A549 (cell line): ENCODE results near the gene SLC19A1. TPM values are rescaled to one million over a fixed set of nuclear protein-coding genes. Genes with fewer than 3 reads are reported as not detected.

Source experiments
- ATAC-seq, 2 experiments: fragments of 200-7000 bp in 1 of 2; fragments of >200 bp in 1 of 2; cut with Nextera tagmentation in 1 of 2; cut with Tn5 transposase in 1 of 2; 3 replicates each; pipeline versions ENCODE4 v1.8.0 to v1.9.1; 2018 to 2020; ENCODE audit warnings: mild to moderate bottlenecking in 1 of 2, moderate library complexity in 1 of 2
- CTCF ChIA-PET: fragments of 300-600 bp; sonication (Branson Sonifier 250); formaldehyde crosslinking; extraction: SDS; loops from one replicate; lab custom pipeline; 2021; ENCODE audit warnings: antibody characterized with exemption, inconsistent platforms; lab: Yijun Ruan, JAX
- POLR2A ChIA-PET: fragments of 350-600 bp; formaldehyde crosslinking; extraction: SDS; loops from one replicate; lab custom pipeline; 2021; ENCODE audit warnings: antibody characterized with exemption, inconsistent platforms; lab: Yijun Ruan, JAX
- DNase-seq, 2 experiments: peaks; one replicate each; pipeline versions ENCODE4 v3.0.0 to v3.0.0-alpha.2; 2011 to 2016; ENCODE audit warnings: low read depth in 1 of 2, low spot score in 1 of 2
- FAIRE-seq: peaks from 2 replicates; lab custom pipeline; 2011; peaks lifted over from hg19 to GRCh38; lab: Jason Lieb, UNC
- H3K27ac ChIP-seq, 2 experiments: fragments of >200 bp; sonication (Bioruptor Twin); formaldehyde crosslinking; 3 replicates each; pipeline ENCODE4 v1.5.1; 2016 to 2017
- H3K4me1 ChIP-seq: fragments of >200 bp; sonication (Bioruptor Twin); formaldehyde crosslinking; 3 replicates; pipeline ENCODE4 v1.6.1; 2016
- H3K4me2 ChIP-seq: fragments of >200 bp; sonication (Bioruptor Twin); formaldehyde crosslinking; 3 replicates; pipeline ENCODE4 v1.6.1; 2016
- H3K4me3 ChIP-seq: fragments of >200 bp; sonication (Bioruptor Twin); formaldehyde crosslinking; 3 replicates; pipeline ENCODE4 v1.5.1; 2016
- H3K9me3 ChIP-seq: fragments of >200 bp; sonication (Bioruptor Twin); formaldehyde crosslinking; 3 replicates; pipeline ENCODE4 v1.6.1; 2016
- BHLHE40 ChIP-seq: IDR thresholded peaks from 2 replicates; pipeline ENCODE4 v1.6.1; 2012; ENCODE audit warnings: low read depth, low read length, inconsistent platforms
- CBX8 ChIP-seq: fragments of 200-600 bp; sonication (generic); IDR thresholded peaks from 2 replicates; pipeline ENCODE4 v1.6.1; 2016
- CEBPB ChIP-seq, 2 experiments: fragments of >200 bp in 1 of 2; sonication (Bioruptor Twin) in 1 of 2; formaldehyde crosslinking in 1 of 2; IDR thresholded peaks; 2 replicates each; pipeline ENCODE4 v1.6.1; 2012 to 2016
- CHD4 ChIP-seq: fragments of 200-600 bp; sonication (generic); IDR thresholded peaks from 2 replicates; pipeline ENCODE4 v1.6.1; 2016; ENCODE audit warnings: antibody characterized with exemption, mild to moderate bottlenecking, borderline replicate concordance
- EHF ChIP-seq: fragments of 250-450 bp; sonication (Bioruptor Pico); IDR thresholded peaks from 2 replicates; pipeline ENCODE4 v1.5.0; 2020; ENCODE audit warnings: mild to moderate bottlenecking
- EHMT2 ChIP-seq: fragments of 200-600 bp; sonication (generic); IDR thresholded peaks from 2 replicates; pipeline ENCODE4 v1.6.1; 2016; ENCODE audit warnings: antibody characterized with exemption, low read depth, mild to moderate bottlenecking, moderate library complexity
- FOSB ChIP-seq: fragments of 250-450 bp; sonication (Bioruptor Pico); IDR thresholded peaks from 2 replicates; pipeline ENCODE4 v1.5.0; 2020; ENCODE audit warnings: mild to moderate bottlenecking, moderate library complexity
- GATA3 ChIP-seq: IDR thresholded peaks from 2 replicates; pipeline ENCODE4 v1.6.1; 2012; ENCODE audit warnings: borderline replicate concordance
- HOXA7 ChIP-seq: fragments of 250-450 bp; sonication (Bioruptor Pico); IDR thresholded peaks from 2 replicates; pipeline ENCODE4 v1.5.0; 2020; ENCODE audit warnings: mild to moderate bottlenecking, moderate library complexity
- HOXB13 ChIP-seq: fragments of 250-450 bp; sonication (Bioruptor Pico); IDR thresholded peaks from 2 replicates; pipeline ENCODE4 v1.5.0; 2020; ENCODE audit warnings: low read depth, mild to moderate bottlenecking, moderate library complexity
- KDM1A ChIP-seq: fragments of 200-600 bp; sonication (generic); IDR thresholded peaks from 2 replicates; pipeline ENCODE4 v1.6.1; 2016; ENCODE audit warnings: low read depth, mild to moderate bottlenecking
- KDM5A ChIP-seq: fragments of 200-600 bp; sonication (generic); IDR thresholded peaks from 2 replicates; pipeline ENCODE4 v1.6.1; 2016; ENCODE audit warnings: antibody characterized with exemption, mild to moderate bottlenecking
- MAZ ChIP-seq: fragments of 150-350 bp; IDR thresholded peaks from 2 replicates; pipeline ENCODE4 v1.6.1; 2014; ENCODE audit warnings: antibody characterized with exemption, low read depth, low read length, borderline replicate concordance
- NFE2L2 ChIP-seq: fragments of 150-350 bp; conservative IDR thresholded peaks from 2 replicates; pipeline ENCODE4 v1.6.1; 2014; ENCODE audit warnings: low read length
- NR3C1 ChIP-seq: fragments of >200 bp; sonication (Bioruptor Twin); formaldehyde crosslinking; IDR thresholded peaks from 3 replicates; pipeline ENCODE4 v1.6.1; 2017
- PHF8 ChIP-seq: fragments of 200-600 bp; sonication (generic); IDR thresholded peaks from 2 replicates; pipeline ENCODE4 v1.6.1; 2016; ENCODE audit warnings: low read depth, mild to moderate bottlenecking, antibody characterized with exemption, moderate library complexity, borderline replicate concordance
- POLR2AphosphoS2 ChIP-seq: conservative IDR thresholded peaks from 2 replicates; pipeline ENCODE4 v1.6.1; 2012; ENCODE audit warnings: low read length, improper control_type of control experiment, inconsistent platforms
- RAD21 ChIP-seq, 2 experiments: fragments of >200 bp in 1 of 2; sonication (Bioruptor Twin) in 1 of 2; formaldehyde crosslinking in 1 of 2; IDR thresholded peaks in 1 of 2; conservative IDR thresholded peaks in 1 of 2; 2 replicates in 1 of 2; 3 replicates in 1 of 2; pipeline ENCODE4 v1.6.1; 2012 to 2018; ENCODE audit warnings: inconsistent platforms in 1 of 2
- RCOR1 ChIP-seq: fragments of 150-350 bp; IDR thresholded peaks from 2 replicates; pipeline ENCODE4 v1.6.1; 2014; ENCODE audit warnings: antibody characterized with exemption, low read length, low read depth
- REST ChIP-seq: fragments of 200-600 bp; sonication (generic); IDR thresholded peaks from 2 replicates; pipeline ENCODE4 v1.6.1; 2016; ENCODE audit warnings: antibody characterized with exemption, mild to moderate bottlenecking, moderate library complexity
- RFX5 ChIP-seq: fragments of 450-650 bp; IDR thresholded peaks from 2 replicates; pipeline ENCODE4 v1.7.1; 2014; ENCODE audit warnings: antibody characterized with exemption, mild to moderate bottlenecking, moderate library complexity
- RNF2 ChIP-seq: fragments of 200-600 bp; sonication (generic); IDR thresholded peaks from 2 replicates; pipeline ENCODE4 v1.6.1; 2016; ENCODE audit warnings: low read depth, mild to moderate bottlenecking, antibody characterized with exemption, moderate library complexity, borderline replicate concordance
- ZC3H11A ChIP-seq: fragments of 450-650 bp; IDR thresholded peaks from 2 replicates; pipeline ENCODE4 v1.6.1; 2014; ENCODE audit warnings: antibody characterized with exemption, mild to moderate bottlenecking
- ZFP36 ChIP-seq: fragments of 450-650 bp; IDR thresholded peaks from 2 replicates; pipeline ENCODE4 v1.6.1; 2014; ENCODE audit warnings: borderline replicate concordance; ENCODE audit not compliant: partially characterized antibody
- ZNF302 ChIP-seq: fragments of 250-450 bp; sonication (Bioruptor Pico); IDR thresholded peaks from 2 replicates; pipeline ENCODE4 v1.9.0; 2021; ENCODE audit warnings: inconsistent platforms, mild to moderate bottlenecking, moderate library complexity
- ZSCAN20 ChIP-seq: fragments of 250-450 bp; sonication (Bioruptor Pico); IDR thresholded peaks from 2 replicates; pipeline ENCODE4 v1.8.0; 2022; ENCODE audit warnings: mild to moderate bottlenecking, moderate library complexity
- WGBS: methylation state at CpG from one replicate; pipeline ENCODE4 v1.1.6; 2017; ENCODE audit errors: missing lambda C conversion rate; 5-methylcytosine and 5-hydroxymethylcytosine counted together
- polyA plus RNA-seq, 4 experiments: library from polyadenylated mRNA; depleted of rRNA in 3 of 4; stranded (reverse); fragments of >200 nt; fragmentation: RNase III in 1 of 4; extraction: RNeasy Plus Mini Kit Qiagen cat#74134 plus additional on column Dnase treatment in 1 of 4; gene quantifications; 2 replicates in 3 of 4; 3 replicates in 1 of 4; pipeline ENCODE4 v1.2.3, GENCODE V29; 2011 to 2017
- TF ChIP-seq, protein P1 (sequence below): fragments of >200 bp; sonication (Bioruptor Twin); formaldehyde crosslinking; IDR thresholded peaks from 2 replicates; pipeline ENCODE4 v1.6.1; 2016
- TF ChIP-seq, protein P2 (sequence below): fragments of >200 bp; sonication (Bioruptor Twin); formaldehyde crosslinking; IDR thresholded peaks from 3 replicates; pipeline ENCODE4 v1.5.1; 2016
- TF ChIP-seq, protein P3 (sequence below): fragments of 250-450 bp; sonication (Bioruptor Pico); IDR thresholded peaks from 2 replicates; pipeline ENCODE4 v1.5.0; 2021; ENCODE audit warnings: mild to moderate bottlenecking, moderate library complexity, borderline replicate concordance
- TF ChIP-seq, protein P4 (sequence below): fragments of 450-650 bp; IDR thresholded peaks from 2 replicates; pipeline ENCODE4 v1.6.1; 2014; ENCODE audit warnings: antibody characterized with exemption

Gene SLC19A1
- polyA plus RNA-seq, 2 of the 4 experiments (the other 2 are of a cell fraction): 9.8 to 14.0 TPM

- no peak for FAIRE-seq
- 95% methylated on average over 36 of the region's 41 CpGs for WGBS
- CTCF ChIA-PET: interaction anchor here (1.0 kb wide), 1 partner anchor 34 kb away, joined by 3 read pairs; no protein-coding TSS in a partner anchor
- POLR2A ChIA-PET: interaction anchor here (0.6 kb wide), 1 partner anchor 134 kb away, joined by 3 read pairs; no protein-coding TSS in a partner anchor
- TF ChIP-seq HOXB13 (CRISPR knock-in tag) (no peak), RNF2 (no peak), EHMT2 (no peak), RCOR1 (no peak), MAZ (no peak), CHD4 (no peak), KDM5A (no peak), GATA3 (no peak), RFX5 (no peak), PHF8 (no peak), ZC3H11A (no peak), BHLHE40 (no peak), RAD21 (conservative IDR thresholded peaks at IDR 0.05 in 1 of 2, IDR thresholded peaks at IDR 0.05 in 1 of 2) (no peak), EHF (CRISPR knock-in tag) (no peak), NFE2L2 (no peak), ZFP36 (no peak), NR3C1 (no peak)
- TF ChIP-seq, protein P1, sequence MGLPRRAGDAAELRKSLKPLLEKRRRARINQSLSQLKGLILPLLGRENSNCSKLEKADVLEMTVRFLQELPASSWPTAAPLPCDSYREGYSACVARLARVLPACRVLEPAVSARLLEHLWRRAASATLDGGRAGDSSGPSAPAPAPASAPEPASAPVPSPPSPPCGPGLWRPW: no peak
- TF ChIP-seq, protein P2, sequence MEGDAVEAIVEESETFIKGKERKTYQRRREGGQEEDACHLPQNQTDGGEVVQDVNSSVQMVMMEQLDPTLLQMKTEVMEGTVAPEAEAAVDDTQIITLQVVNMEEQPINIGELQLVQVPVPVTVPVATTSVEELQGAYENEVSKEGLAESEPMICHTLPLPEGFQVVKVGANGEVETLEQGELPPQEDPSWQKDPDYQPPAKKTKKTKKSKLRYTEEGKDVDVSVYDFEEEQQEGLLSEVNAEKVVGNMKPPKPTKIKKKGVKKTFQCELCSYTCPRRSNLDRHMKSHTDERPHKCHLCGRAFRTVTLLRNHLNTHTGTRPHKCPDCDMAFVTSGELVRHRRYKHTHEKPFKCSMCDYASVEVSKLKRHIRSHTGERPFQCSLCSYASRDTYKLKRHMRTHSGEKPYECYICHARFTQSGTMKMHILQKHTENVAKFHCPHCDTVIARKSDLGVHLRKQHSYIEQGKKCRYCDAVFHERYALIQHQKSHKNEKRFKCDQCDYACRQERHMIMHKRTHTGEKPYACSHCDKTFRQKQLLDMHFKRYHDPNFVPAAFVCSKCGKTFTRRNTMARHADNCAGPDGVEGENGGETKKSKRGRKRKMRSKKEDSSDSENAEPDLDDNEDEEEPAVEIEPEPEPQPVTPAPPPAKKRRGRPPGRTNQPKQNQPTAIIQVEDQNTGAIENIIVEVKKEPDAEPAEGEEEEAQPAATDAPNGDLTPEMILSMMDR: no peak
- TF ChIP-seq, all 56 proteins: peak for 0
- H3K27ac ChIP-seq: no peak overlapping the region
- H3K4me2 ChIP-seq: peak overlapping the region; percentile 83; the same call in 1 of the 3 replicates
- no peak overlapping the region for H3K4me3 ChIP-seq
- peaks cover 18% of the 10 kb centered on the region for H3K9me3 ChIP-seq
- no peak for DNase-seq
- H3K4me1 ChIP-seq: no peaks in the 10 kb centered on the region
- ATAC-seq: no peak; a peak in 1 of 6 replicates
These were observed 47.5 kb upstream of the SLC19A1 start for GRCh38 chr21:45589686-45590245.

- ChIA-PET POLR2A (no interaction called here), CTCF (no interaction called here)
- no peaks in the 10 kb centered on the region for H3K4me1 ChIP-seq
- FAIRE-seq: no peak
- DNase-seq: no peak
- H3K27ac ChIP-seq: no peak overlapping the region
- peaks cover 18% of the 10 kb centered on the region for H3K9me3 ChIP-seq
- no peak for ATAC-seq
- H3K4me3 ChIP-seq: no peak overlapping the region
- H3K4me2 ChIP-seq: no peak overlapping the region
- 46% methylated on average over 5 of the region's 5 CpGs for WGBS
- TF ChIP-seq CBX8 (no peak), HOXA7 (no peak), ZNF302 (CRISPR knock-in tag) (no peak), ZSCAN20 (no peak), NFE2L2 (no peak), POLR2AphosphoS2 (no peak), KDM1A (no peak), EHMT2 (no peak), FOSB (CRISPR knock-in tag) (no peak), BHLHE40 (no peak), CEBPB (IDR thresholded peaks at IDR 0.05) (no peak), REST (no peak)
- TF ChIP-seq, protein P3, sequence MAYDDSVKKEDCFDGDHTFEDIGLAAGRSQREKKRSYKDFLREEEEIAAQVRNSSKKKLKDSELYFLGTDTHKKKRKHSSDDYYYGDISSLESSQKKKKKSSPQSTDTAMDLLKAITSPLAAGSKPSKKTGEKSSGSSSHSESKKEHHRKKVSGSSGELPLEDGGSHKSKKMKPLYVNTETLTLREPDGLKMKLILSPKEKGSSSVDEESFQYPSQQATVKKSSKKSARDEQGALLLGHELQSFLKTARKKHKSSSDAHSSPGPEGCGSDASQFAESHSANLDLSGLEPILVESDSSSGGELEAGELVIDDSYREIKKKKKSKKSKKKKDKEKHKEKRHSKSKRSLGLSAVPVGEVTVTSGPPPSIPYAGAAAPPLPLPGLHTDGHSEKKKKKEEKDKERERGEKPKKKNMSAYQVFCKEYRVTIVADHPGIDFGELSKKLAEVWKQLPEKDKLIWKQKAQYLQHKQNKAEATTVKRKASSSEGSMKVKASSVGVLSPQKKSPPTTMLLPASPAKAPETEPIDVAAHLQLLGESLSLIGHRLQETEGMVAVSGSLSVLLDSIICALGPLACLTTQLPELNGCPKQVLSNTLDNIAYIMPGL (CRISPR knock-in tag): no peak
- TF ChIP-seq, protein P4, sequence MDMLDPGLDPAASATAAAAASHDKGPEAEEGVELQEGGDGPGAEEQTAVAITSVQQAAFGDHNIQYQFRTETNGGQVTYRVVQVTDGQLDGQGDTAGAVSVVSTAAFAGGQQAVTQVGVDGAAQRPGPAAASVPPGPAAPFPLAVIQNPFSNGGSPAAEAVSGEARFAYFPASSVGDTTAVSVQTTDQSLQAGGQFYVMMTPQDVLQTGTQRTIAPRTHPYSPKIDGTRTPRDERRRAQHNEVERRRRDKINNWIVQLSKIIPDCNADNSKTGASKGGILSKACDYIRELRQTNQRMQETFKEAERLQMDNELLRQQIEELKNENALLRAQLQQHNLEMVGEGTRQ: no peak
These were observed 46.7 kb upstream of the SLC19A1 start for GRCh38 chr21:45588871-45589491.
